ENCODE data around the gene EIF2S1.
"Not testable (repeated sequence)": the region's sequence is repeated elsewhere in the genome, so short reads cannot be mapped to it uniquely, and the experiment has no call there.

The EIF2S1 gene

DNA sequence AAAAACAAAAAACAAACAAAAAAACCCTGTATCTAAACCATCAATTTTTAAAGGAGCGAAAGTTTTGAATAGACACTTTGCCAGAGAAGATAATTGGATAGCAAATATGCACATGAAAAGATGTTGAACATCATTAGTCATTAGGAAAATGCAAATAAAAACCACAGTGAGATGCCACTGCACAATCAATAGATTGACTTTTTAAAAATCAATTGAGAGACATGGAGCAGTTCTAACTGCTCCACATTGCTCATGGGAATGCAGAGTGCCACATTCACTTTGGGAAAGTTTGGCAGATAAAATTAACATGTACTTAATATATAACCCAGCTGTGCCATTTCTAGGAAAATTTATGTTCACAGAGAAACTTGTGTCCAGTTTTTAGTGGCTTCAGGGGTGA is 12.7 kb downstream of the EIF2S1 start:
- no peak for DNase-seq

DNA sequence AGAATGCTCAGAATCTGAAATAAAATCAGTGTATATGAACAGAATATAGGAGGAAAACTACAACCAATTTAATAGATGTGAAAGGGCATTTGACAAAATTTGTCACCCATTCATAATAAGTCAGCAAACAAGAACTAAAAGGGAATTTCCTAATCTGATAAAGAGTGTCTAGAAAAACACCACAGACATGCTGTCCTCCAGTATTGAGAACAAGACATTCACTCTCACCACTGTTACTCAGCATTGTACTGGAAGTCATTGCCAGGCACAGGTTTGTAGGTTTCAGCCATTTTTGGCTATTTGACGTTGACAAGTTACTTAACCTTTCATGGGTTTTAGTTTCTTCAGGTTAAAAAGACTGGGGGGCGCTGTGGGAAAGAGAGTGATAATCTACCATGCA is 13.2 kb downstream of the EIF2S1 start:
- no peak for DNase-seq

DNA sequence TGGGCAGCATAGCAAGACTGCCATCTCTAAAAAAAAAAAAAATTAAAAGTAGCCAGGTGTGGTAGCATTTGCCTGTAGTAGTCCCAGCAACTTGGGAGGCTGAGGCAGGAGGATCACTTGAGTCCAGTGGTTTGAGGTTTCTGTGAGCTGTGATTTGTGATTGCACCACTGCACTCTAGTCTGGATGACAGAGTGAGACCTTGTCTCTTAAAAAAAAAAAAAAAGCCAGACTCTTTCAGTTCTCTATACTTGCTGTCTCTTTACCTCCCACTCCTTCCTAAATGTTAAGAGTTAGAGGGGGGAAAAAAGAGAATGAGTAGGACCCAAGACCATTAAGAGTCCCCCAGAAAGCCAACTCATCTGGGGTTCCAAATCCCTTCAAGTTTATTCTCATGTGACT is 17.8 kb downstream of the EIF2S1 start:
- DNase-seq, result no peak

DNA sequence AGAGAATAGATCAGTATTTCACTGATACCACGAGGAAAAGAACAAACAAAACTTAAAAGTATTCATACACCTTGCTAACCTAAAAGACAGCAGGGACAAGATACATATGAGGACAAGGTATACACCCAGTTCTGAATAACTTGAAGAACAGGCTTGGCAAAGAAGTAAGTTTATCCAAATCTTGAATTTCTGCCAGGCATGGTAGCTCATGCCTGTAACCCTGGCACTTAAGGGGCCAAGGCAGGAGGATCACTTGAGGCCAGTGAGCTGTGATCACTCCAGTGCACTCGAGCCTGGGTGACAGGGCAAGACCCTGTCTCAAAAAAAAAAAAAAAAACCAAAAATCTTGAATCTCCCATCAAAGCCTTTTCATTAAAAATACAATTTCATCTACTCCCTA is 25.0 kb downstream of the EIF2S1 start:
- DNase-seq, result no peak

DNA sequence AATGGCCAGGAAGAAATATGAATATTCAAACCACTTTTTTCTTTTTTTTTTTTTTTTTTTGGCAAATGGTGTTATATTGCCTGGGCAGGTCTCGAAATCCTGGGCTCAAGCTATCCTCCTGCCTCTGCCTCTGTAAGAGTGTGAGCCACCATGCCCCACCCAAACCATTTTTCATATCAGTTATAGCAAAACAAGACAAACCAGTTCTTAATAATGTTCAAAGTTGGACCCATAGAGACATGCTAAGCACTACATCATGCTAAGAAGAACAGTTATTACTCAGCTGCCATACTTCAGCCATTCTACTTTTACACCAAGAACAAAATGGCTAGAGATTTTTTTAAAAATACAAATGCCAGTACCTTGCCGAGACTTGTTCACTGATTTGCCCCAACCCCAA is 25.5 kb downstream of the EIF2S1 start:
- no peak for DNase-seq

DNA sequence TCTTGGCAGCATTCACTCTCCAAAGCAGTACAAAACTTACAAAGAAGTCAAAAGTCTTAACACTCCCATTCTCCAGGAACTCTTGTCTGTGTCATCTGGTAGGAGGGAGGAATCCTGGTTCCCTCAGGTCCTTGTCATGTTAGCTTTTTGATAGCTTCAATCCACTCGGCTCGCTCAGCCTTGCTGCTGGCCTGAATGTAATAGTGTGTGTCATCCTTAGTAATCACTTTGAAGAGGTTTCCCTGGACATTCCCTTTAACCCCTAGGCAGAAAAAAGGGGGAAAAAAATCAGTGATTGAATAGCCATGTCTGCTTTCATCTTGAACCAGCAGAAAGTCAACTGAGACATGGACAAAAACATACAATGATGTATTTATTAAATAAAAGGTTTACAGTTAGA is 27.1 kb downstream of the EIF2S1 start:
- no peak for DNase-seq

DNA sequence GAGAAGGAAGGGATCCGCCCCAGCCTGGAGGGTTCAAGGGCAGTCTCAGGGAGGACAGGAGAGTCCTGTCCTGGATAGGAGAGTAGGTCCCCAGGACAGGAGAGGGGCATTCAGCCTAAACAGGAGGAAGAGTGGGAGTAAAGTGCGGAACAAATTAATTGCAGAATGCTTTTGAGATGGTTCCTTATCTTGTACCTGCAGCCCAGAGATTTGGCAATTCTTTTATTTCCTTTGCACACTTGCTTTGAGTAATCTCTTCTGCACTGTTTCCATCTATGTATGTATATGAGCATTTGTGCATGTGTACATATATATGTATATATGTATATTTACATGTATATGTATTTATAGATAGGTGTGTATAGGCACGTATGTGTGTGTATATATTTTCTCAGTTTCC is 29.1 kb downstream of the EIF2S1 start:
- DNase-seq, result no peak

DNA sequence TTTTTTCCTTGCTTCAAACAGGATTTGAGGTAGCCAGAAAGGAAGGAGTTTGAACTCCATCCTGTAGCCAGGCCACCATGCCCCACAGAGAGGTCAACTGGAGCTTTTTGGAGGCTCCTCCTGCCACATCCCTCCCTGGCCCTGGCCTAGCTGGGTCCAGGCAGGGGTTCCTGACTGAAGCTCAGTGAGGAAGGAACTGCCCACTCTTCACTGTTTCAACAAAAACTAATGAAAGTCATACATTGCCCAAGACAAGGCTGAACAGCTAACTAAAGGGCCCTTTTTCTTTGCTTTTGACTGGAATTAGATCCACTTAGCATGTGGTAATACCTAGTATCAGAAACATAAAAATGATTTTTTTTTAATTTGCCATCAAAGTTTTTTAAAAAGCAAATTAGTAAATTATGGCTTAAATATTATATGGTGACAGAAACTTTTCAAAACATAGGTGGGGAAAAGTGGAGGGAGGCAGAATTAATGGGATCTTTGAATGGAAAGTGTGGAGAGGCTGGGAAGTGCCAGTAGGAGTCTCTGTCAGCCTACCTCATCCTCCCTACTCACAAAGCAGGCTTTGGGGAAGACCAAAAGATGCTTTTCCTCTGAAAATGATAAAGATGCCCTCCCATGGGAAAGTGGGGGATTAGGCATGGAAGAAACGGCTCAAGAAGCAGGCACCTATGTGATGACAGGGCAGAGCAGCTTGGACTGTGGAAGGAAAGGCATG is 29.8 kb downstream of the EIF2S1 start:
- DNase-seq, result no peak

DNA sequence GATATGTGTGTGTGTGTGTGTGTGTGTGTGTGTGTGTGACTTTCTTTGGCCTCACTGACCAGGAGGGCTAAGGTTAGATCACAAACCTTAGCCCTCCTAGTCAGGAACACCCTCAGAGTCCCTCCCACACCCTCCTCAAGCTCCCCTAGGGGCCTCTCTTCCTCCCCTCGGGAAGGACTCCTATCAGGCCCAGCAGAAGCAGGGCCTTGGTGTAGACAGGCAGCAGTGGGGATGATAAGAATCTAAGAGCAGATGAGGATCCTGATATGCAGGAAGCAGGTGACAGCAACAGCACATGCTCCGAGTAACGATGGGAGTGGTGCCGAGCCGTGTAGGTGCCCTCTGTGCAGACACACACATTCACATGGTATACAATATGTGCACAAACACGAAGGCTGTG is 31.1 kb downstream of the EIF2S1 start:
- no peak for DNase-seq

DNA sequence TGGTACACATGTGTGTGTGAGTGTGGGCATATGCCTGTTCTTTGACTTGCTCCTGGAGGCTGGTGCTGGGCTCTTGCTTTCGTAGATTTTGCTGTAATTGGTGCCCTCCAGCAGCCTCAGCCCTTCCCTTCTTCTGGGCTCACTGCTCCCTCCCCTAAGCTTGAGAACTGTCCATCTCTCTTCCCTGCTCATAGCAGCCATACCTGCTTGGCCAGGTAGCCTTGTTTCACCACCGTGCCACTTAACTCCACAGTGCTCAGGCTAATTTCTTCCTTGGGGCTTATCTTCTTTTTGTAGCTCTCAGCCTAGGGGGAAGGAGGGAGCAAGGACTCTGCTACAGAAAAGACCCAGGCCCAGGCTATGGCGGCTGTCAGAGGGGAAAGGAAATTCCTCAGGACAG is 32.0 kb downstream of the EIF2S1 start:
- DNase-seq, result no peak

DNA sequence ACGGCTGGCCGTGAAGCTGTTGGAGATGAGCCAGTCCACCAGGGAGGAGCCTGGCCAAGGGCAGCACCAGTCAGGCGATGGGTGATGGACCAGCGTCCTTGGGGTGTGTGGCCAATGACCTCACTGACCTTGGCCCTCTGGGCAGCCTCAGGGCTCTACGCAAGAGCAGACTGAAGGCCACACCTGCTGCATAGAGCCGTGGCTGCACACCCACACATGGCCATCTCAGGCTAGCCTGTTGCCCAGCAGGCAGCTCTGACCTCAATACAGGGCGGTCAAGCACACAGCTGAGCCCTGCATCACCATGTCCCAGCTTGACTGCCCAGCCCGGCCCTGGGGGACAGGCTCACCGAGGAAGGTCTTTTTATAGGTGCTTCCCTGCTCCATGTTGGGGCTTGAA is 32.7 kb downstream of the EIF2S1 start:
- no peak for DNase-seq

DNA sequence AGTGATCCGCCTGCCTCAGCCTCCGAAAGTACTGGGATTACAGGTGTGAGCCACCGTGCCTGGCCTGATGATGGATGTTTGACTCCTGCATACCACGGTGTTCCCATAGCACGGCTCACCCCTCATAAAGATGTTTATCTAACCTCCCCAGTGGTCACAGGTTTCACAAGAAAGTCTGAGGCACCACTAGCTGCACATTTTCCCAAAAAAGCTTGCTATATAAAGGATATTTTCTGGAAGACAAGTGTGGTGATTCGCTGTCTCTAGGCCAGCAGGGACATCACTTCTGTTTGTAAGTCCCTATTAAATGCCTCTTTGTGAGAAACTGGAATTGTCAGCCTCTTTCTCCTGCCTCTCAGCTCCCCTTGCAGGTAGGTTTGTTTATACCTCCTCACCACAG is 33.6 kb downstream of the EIF2S1 start:
- DNase-seq, result no peak

DNA sequence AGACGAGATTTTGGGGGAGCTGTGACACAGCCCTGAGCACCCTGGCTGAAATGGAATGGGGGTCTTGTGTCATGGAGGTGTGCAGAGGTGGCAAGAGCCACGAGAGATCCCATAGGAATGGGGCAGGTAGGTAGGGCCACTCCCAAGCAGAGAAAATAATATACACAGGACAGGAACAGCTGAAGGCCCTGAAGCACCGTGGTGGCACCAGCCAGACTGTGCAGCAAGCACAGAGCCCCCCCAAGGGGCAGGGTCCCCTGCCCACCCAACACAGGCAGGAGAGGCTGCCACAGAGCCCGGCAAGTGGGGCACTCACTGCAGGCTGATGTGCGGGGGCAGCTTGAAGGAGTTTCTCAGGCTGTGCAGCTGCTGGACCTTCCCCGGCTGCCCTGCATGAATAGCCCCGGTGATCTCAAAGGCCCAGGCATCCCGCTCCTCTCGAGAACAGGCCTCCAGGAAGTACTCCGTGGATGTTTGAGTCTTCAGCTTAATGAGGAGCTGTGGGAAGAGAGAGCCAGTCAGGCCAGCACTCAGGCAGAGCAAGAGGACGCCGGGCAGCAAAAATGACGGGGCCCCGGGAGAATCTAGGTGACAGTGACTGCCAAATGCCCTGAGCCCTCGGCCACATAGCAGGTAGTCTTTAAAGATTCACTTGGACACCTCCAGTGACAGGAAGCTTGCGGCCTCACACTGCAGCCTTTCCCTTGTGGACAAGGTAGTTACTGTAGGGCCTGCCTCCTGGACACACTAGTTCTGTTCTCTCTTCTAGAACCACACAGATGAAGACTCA is 35.2 kb downstream of the EIF2S1 start:
- no peak for DNase-seq

DNA sequence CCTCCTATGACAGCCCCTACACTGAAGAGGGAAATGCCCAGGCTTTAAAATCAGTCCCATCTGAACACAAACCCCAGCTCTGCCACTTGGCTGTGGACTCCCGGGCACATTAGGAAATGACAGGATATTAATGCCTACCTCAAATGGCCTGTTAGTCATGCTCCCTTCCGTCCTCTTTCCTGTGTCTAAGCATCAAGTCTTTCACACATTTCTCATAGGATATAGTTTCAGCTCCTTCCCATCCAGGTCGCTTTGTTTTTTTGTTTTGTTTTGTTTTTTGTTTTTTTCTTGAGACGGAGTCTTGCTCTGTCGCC is 35.7 kb downstream of the EIF2S1 start:
- no peak for DNase-seq

DNA sequence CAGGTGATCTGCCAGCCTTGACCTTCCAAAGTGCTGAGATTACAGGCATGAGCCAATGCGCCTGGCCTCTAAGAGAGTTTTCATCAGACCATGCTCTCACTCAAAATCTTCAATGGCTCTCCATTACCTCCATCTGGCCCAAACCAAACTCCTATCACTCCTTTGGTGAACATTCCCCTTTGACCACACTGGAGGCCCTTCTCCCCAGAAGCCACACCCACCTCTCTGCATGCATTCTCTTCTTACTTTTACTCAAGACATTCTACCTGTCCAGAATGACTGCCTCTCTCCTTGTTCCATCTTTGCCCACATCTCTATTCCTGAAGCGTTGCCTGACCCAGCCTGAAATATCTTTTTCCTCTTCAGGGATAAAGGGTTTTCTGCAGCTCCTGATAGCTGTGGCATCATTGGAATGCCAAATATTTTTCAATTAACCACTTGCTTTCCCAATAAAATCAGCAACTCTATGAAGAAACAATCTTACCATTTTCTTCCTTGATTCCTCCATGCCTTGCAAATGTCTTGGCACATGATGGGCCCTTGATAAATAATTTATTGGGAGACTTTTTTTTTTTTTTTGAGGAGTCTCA is 36.3 kb downstream of the EIF2S1 start:
- DNase-seq, result no peak

DNA sequence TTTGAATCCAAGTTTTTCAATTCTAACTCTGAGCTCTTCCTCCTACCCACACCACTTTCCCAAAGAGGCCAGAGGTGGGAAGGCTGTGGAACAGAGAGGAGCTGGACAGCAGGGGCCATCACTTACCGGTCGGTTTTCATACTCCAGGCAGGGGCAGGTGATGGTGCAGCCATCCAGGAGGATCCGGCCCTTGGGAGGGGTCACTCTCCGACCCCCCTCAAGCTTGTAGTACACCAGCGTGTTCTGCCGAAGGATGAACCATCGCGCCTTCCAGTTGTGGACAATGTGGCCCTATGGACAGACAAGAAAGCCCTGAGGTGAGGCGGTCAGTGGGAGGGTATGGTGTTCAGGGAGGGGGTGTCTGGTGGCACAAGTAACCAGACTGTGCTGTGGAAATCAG is 37.4 kb downstream of the EIF2S1 start:
- DNase-seq, result no peak

DNA sequence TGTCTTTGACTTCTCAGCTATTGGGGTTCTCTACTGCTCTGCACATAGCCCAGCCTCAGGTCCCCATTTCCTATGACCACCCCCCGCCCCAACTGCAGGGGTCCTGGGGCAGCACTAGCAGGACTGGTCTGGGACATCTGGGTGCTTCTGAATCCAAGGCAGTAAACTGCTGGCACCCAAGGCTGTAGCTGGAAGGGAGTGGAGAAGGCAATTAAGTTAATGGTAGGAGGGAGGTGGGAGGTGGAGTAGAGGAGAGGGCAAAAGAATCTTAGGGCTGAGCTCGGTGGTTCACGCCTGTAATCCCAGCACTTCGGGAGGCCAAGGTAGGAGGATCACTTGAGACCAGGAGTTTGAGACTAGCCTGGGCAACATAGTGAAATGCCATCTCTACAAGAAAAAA is 40.3 kb downstream of the EIF2S1 start:
- DNase-seq, result no peak

DNA sequence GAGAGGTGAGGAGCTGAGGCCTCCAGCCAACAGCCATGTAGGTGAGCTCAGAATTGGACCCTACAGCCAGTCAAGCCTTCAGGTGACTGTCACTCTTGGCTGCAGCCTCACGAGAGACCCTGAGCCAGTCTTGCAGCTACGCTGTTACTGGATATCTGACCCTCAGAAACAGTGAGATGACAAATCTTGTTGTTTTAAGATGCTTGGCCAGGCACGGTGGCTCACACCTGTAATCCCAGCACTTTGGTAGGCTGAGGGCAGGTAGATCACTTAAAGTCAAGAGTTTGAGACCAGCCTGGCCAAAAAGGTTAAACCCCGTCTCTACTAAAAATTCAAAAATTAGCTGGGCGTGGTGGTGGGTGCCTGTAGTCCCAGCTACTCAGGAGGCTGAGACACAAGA is 45.6 kb downstream of the EIF2S1 start:
- no peak for DNase-seq

DNA sequence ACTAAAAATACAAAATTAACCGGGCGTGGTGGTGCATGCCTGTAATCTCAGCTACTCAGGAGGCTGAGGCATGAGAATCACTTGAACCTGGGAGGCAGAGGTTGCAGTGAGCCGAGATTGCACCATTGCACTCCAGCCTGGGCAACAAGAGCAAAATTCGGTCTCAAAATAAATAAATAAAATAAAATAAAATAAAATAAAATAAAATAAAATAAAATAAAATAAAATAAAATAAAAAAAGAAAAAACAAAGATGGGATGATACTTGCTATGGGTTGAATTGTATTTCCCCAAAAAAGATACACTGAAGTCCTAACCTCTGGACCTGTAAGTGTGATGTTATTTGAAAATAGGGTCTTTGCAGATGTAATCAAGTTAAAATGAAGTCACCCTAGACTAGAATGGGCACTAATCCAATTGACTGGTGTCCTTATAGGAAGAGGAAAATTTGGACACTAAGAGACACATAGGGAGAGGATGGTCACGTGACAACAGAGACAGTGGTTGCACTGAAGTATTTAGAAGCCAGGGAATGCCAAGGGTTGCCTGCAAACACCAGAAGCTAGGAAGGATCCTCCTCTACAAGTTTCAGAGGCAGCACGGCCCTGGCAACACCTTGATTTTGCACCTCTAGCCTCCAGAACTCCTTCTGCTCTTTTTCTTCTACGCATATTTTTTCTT is 48.1 kb downstream of the EIF2S1 start:
- DNase-seq, result not testable (repeated sequence)

DNA sequence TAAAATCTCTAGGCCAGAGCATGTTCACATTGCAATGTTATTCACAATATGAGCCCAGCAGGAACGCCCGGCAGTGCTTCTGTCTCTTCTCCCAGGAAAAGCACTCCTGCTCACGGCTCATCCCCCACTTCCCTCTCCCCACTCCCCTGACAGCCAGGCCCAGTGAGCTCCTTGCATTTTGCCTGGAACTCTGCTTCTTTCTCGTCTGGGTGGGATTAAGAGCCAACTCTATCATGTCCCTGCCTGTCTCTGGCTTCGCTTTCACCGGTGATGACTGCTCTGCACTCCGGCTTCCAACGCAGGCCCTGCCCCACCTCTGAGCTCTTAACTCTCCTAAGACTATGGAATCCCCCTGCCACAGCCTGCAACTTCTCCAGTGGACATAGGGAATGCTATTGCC is 49.3 kb downstream of the EIF2S1 start:
- no peak for DNase-seq

DNA sequence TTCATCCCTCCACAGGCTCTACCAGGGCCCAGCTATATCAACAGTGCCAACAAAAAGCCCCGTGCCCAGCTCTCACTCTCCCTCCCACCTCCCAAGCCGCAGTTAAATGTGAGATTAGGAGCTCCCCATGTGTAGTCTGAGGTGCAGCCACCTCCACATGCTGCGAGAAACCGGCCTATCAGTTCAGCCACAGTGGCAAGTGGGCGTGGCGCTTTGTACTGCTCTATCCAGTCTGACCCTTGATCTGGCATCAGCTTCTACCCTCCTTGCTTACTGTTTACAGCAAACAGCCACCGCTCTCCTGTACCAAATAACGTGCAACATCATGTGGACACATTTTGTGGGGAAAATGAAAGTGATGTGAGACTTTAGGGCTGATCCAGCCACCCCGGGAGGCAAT is 50.2 kb downstream of the EIF2S1 start:
- DNase-seq, result no peak

DNA sequence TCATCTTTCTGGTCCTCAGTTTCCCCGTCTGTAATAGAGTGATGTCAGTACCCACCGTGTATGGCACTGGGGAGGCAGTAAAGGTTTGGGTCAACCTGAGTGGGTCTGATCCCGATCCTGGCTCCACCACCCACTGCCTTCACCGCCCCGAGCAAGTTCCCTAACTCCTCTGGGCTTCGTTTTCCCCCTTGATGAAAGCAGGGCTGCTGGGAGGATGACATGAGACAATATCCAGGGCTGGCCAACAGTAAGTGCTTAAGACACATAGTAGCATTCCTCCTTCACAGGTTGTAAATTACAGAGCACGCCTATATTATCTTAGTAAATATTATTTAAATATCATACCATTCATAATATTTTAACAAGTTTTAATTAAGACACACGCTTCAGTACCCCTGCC is 51.2 kb downstream of the EIF2S1 start:
- no peak for DNase-seq

DNA sequence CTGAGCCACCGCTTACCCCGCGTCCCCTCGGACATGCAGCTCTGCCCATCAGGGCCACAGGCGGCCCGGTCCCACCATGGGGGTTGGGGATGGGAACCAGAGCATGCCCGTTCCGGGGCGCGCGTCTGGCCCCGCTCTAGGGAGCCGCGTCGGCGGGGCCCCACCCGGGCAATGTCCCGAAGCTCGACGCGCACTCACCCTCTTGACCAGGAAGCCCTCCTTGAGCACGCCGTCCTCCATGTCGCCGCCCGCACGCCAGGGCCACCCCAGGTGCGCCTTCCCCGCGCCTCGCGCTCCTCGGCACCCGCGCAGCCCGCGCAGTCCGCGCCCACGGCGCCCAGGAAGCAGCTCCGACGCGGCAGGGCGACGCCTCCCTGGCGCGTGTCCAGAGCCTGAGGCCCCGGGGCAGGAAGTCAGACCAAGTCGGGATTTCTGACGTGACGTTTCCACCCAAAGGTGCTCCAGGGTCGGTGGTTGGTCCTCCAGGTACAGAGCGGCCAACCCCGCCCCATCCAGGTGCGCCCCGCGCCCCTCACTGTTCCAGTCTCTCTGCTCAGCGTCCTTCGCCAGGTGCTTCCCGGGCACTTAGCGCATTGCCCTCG is 51.8 kb downstream of the EIF2S1 start, which contains the start of gene PLEK2:
Gene PLEK2 (minus strand): TSS at position 346 of the 602 bp plus-strand sequence. CDS start 106 bp downstream, at position 240.
- DNase-seq, result peak; percentile 15
